MM.1S (cell line): ENCODE data around the gene TP53I13.

Experiments
- DNase-seq: peaks from one replicate; pipeline ENCODE4 v3.0.0-alpha.2; 2015
- H2AFZ ChIP-seq: fragments of 300-600 bp; sonication (generic); 2 replicates; pipeline ENCODE4 v1.6.0; 2016; ENCODE audit warnings: antibody characterized with exemption, low read length
- H3F3A ChIP-seq: fragments of 300-600 bp; sonication (generic); 2 replicates; pipeline ENCODE4 v1.6.1; 2016; ENCODE audit warnings: mild to moderate bottlenecking, antibody characterized with exemption, low read length, moderate library complexity, mixed read lengths; ENCODE audit not compliant: insufficient read depth
- H3K27ac ChIP-seq: fragments of 300-600 bp; sonication (generic); 2 replicates; pipeline ENCODE4 v1.5.1; 2016; ENCODE audit warnings: mild to moderate bottlenecking, low read length
- H3K27me3 ChIP-seq: fragments of 300-600 bp; sonication (generic); replicated peaks from 2 replicates; pipeline ENCODE4 v1.6.0; 2016; ENCODE audit warnings: low read length; ENCODE audit not compliant: insufficient read depth
- H3K36me3 ChIP-seq: fragments of 300-600 bp; sonication (generic); replicated peaks from 2 replicates; pipeline ENCODE4 v1.6.1; 2016; ENCODE audit warnings: mild to moderate bottlenecking, low read length, mixed read lengths; ENCODE audit not compliant: insufficient read depth
- H3K4me1 ChIP-seq: fragments of 300-600 bp; sonication (generic); 2 replicates; pipeline ENCODE4 v1.6.1; 2016; ENCODE audit warnings: low read length, mixed read lengths
- H3K4me2 ChIP-seq: fragments of 300-600 bp; sonication (generic); 2 replicates; pipeline ENCODE4 v1.6.0; 2016; ENCODE audit warnings: low read depth, low read length
- H3K4me3 ChIP-seq: fragments of 300-600 bp; sonication (generic); 2 replicates; pipeline ENCODE4 v1.5.1; 2016; ENCODE audit warnings: low read length, mixed read lengths
- H3K79me2 ChIP-seq: fragments of 300-600 bp; sonication (generic); 2 replicates; pipeline ENCODE4 v1.6.1; 2016; ENCODE audit warnings: mixed run types, low read length, mixed read lengths
- H3K9ac ChIP-seq: fragments of 300-600 bp; sonication (generic); 2 replicates; pipeline ENCODE4 v1.6.1; 2016; ENCODE audit warnings: low read length, mixed read lengths
- H3K9me2 ChIP-seq: fragments of 300-600 bp; sonication (generic); replicated peaks from 2 replicates; pipeline ENCODE4 v1.6.1; 2016; ENCODE audit warnings: mild to moderate bottlenecking, low read length, mixed read lengths; ENCODE audit not compliant: insufficient read depth
- H3K9me3 ChIP-seq: fragments of 300-600 bp; sonication (generic); replicated peaks from 2 replicates; pipeline ENCODE4 v1.6.1; 2016; ENCODE audit warnings: mild to moderate bottlenecking, low read length, mixed read lengths; ENCODE audit not compliant: insufficient read depth
- H4K20me1 ChIP-seq: fragments of 300-600 bp; sonication (generic); 2 replicates; pipeline ENCODE4 v1.6.1; 2016; ENCODE audit warnings: mild to moderate bottlenecking, low read length, moderate library complexity, mixed read lengths; ENCODE audit not compliant: insufficient read depth
- EZH2 ChIP-seq: fragments of 300-600 bp; sonication (generic); optimal IDR thresholded peaks from 2 replicates; pipeline ENCODE3; 2017; ENCODE audit warnings: low read depth, mild to moderate bottlenecking, antibody characterized with exemption, low read length, mixed read lengths
- EZH2phosphoT487 ChIP-seq: fragments of 300-600 bp; sonication (generic); IDR thresholded peaks from 2 replicates; pipeline ENCODE4 v1.6.1; 2018; ENCODE audit warnings: antibody characterized with exemption, low read length
- TF ChIP-seq, protein P1 (sequence below): fragments of 300-600 bp; sonication (generic); IDR thresholded peaks from 2 replicates; pipeline ENCODE4 v1.5.1; 2016; ENCODE audit warnings: antibody characterized with exemption, low read length, mixed read lengths

The TP53I13 gene

DNA sequence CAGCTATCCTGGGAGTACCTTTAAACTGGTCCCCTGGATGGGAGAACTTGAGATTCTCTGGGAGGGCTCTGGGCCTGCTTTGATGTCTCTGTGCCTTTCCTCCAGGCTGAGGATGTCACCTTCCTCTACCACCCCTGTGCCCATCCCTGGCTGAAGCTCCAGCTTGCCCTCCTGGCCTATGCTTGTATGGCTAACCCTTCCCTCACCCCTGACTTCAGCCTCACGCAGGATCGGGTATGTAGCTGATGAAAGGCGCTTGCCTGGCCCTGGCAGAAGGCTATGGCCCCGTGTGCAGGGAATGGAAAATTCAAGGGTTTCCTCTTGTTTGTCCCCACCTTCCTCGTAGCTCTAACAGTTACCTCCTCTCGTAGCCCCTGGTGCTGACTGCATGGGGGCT is 3.0 kb downstream of the TP53I13 start:
- H3K79me2 ChIP-seq: no peaks in the 10 kb centered on the region
- H3K36me3 ChIP-seq: no peaks in the 10 kb centered on the region
- no peak overlapping the region for H3K4me2 ChIP-seq
- TF ChIP-seq EZH2 (no peak), EZH2phosphoT487 (no peak)
- TF ChIP-seq, protein P1, sequence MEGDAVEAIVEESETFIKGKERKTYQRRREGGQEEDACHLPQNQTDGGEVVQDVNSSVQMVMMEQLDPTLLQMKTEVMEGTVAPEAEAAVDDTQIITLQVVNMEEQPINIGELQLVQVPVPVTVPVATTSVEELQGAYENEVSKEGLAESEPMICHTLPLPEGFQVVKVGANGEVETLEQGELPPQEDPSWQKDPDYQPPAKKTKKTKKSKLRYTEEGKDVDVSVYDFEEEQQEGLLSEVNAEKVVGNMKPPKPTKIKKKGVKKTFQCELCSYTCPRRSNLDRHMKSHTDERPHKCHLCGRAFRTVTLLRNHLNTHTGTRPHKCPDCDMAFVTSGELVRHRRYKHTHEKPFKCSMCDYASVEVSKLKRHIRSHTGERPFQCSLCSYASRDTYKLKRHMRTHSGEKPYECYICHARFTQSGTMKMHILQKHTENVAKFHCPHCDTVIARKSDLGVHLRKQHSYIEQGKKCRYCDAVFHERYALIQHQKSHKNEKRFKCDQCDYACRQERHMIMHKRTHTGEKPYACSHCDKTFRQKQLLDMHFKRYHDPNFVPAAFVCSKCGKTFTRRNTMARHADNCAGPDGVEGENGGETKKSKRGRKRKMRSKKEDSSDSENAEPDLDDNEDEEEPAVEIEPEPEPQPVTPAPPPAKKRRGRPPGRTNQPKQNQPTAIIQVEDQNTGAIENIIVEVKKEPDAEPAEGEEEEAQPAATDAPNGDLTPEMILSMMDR: no peak
- no peak for DNase-seq
- H3K27me3 ChIP-seq: no peaks in the 10 kb centered on the region
- H3K4me1 ChIP-seq: no peaks in the 10 kb centered on the region
- no peak overlapping the region for H2AFZ ChIP-seq
- peaks cover 22% of the 10 kb centered on the region for H3F3A ChIP-seq
- H3K9me3 ChIP-seq: no peaks in the 10 kb centered on the region
- H3K4me3 ChIP-seq: no peak overlapping the region
- no peaks in the 10 kb centered on the region for H4K20me1 ChIP-seq
- no peaks in the 10 kb centered on the region for H3K9me2 ChIP-seq
- no peak overlapping the region for H3K9ac ChIP-seq
- no peak overlapping the region for H3K27ac ChIP-seq

DNA sequence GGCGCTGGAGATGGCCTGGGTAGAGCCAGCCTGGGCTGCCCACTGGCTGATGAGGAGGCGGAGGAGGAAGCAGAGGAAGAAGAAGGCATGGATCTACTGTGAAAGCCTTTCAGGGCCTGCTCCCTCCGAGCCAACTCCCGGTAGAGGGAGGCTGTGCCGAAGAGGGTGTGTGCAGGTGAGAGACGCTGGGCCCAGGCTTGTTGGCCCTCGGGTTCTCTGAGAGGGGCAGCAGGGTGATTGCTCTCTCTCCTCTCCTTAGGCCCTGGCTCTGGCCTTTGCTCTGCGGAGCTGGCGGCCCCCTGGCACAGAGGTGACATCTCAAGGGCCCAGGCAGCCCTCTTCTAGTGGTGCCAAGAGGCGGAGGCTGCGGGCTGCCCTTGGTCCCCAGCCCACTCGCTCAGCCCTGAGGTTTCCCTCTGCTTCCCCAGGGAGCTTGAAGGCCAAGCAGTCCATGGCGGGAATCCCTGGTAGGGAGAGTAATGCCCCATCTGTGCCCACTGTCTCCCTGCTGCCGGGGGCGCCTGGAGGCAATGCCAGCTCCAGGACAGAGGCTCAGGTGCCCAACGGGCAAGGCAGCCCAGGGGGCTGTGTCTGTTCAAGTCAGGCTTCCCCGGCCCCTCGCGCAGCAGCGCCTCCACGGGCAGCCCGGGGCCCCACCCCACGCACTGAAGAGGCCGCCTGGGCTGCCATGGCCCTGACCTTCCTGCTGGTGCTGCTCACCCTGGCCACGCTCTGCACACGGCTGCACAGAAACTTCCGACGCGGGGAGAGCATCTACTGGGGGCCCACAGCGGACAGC is 3.6 kb downstream of the TP53I13 start:
- no peaks in the 10 kb centered on the region for H4K20me1 ChIP-seq
- H3K9me2 ChIP-seq: no peaks in the 10 kb centered on the region
- no peak overlapping the region for H3K27ac ChIP-seq
- no peak for TF ChIP-seq EZH2
- TF ChIP-seq, protein P1: no peak
- no peak overlapping the region for H2AFZ ChIP-seq
- no peaks in the 10 kb centered on the region for H3K4me1 ChIP-seq
- peak overlapping the region; percentile 85; the same call in 1 of the 2 replicates for H3K4me2 ChIP-seq
- H3F3A ChIP-seq: peaks cover 18% of the 10 kb centered on the region
- no peak for DNase-seq
- no peak overlapping the region for H3K4me3 ChIP-seq
- no peaks in the 10 kb centered on the region for H3K36me3 ChIP-seq
- no peaks in the 10 kb centered on the region for H3K9me3 ChIP-seq
- no peaks in the 10 kb centered on the region for H3K79me2 ChIP-seq
- H3K9ac ChIP-seq: no peak overlapping the region; the same call in 1 of the 2 replicates
- no peaks in the 10 kb centered on the region for H3K27me3 ChIP-seq

DNA sequence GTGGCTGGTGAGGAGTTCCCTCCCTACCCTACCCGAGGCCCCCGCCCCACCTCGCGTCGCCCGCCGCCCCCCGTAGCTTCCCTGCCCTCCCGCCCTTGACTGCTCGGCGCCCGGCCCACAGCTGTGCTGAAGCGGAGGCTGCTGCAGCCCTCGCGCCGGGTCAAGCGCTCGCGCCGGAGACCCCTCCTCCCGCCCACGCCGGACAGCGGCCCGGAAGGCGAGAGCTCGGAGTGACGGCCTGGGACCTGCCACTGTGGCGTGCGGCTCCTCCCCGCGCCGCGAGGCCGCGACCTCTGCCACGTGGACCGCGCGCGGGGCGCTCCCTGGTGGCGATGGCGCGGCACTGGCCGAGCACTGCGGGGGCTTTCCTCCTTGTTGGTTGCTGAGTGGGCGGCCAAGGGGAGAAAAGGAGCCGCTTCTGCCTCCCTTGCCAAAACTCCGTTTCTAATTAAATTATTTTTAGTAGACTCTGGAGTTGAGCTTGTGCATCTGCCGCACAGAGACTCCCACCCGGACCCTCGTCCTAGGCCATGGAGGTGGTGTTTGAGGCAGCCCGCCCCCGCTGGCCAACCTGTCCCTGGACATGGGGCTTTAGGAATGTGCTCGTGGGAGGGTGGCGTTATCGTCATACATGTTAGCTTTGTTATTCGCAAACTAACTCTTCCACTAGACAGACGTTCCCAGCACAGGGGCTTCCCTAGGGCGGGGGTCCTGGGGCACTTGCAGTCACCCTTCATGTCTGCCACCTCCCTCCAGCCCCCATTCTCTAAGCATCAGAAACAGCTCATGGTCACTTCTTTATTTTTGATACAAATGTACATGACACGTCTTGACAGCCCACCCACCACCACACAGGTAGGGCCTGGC is 4.4 kb downstream of the TP53I13 start:
- no peaks in the 10 kb centered on the region for H3K79me2 ChIP-seq

More for the DNA sequence above, 4.4 kb downstream of the TP53I13 start:
- Histone ChIP-seq H4K20me1 (no peaks in the 10 kb centered on the region), H2AFZ (no peak overlapping the region), H3K27ac (no peak overlapping the region), H3K27me3 (no peaks in the 10 kb centered on the region), H3K4me3 (peak overlapping the region; percentile 33; the same call in 1 of the 2 replicates), H3K4me2 (peak overlapping the region; percentile 85), H3F3A (peaks cover 9% of the 10 kb centered on the region), H3K4me1 (no peaks in the 10 kb centered on the region), H3K9me2 (no peaks in the 10 kb centered on the region), H3K9me3 (no peaks in the 10 kb centered on the region), H3K36me3 (no peaks in the 10 kb centered on the region), H3K9ac (no peak overlapping the region; the same call in 1 of the 2 replicates)
- peak; percentile 64 for DNase-seq
- TF ChIP-seq, protein P1: peak; percentile 71
- no peak for TF ChIP-seq EZH2
